Astrocyte (in vitro differentiated cells and primary cell): ENCODE measurements around the gene SLC36A3.

Experiments used
- CTCF ChIP-seq: IDR thresholded peaks from 2 replicates; pipeline ENCODE4 v1.5.1; 2011; ENCODE audit warnings: low read depth, mild to moderate bottlenecking, inconsistent platforms, low read length, moderate library complexity; ENCODE audit not compliant: insufficient read depth
- EZH2 ChIP-seq: IDR thresholded peaks from 2 replicates; pipeline ENCODE4 v1.6.1; 2012; ENCODE audit warnings: mild to moderate bottlenecking, low read length, inconsistent platforms; ENCODE audit not compliant: insufficient read depth

- TF ChIP-seq CTCF = no peak
- TF ChIP-seq EZH2 = no peak
Observed at GRCh38 chr5:151347369-151347768, 43.8 kb upstream of the SLC36A3 start, which contains the start of gene SLC36A2.
